Stimulated activated CD4-positive, alpha-beta T cell treated with anti-CD3 and anti-CD28 coated beads, Interleukin-2, amount 100 ng/mL, for 24 hours (primary cell): ENCODE results near the gene PSMC3IP.

ENCODE experiments used
- DNase-seq, 2 donors: peaks; one replicate each; pipeline ENCODE4 v3.0.0-alpha.2; 2020

The PSMC3IP gene

DNA sequence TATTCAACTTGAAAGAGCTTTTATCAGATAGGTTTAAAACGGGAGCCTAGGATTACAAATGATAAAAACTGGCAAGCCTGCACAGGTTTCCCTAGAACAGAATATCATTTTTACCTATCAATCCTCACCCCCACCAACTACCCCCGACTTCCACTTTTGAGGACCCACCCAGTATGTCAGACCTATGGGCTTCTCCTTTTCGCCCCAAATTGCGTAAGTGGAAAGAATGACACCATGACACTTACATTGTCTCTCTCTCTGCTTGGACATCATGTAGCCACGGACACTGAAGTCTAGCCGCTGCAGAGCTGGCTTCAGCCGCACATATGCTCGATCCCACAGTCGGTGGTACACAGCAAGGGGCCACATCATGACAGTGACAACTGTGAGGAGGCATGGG, 7.4 kb upstream of the PSMC3IP start:
- no peak for DNase-seq

DNA sequence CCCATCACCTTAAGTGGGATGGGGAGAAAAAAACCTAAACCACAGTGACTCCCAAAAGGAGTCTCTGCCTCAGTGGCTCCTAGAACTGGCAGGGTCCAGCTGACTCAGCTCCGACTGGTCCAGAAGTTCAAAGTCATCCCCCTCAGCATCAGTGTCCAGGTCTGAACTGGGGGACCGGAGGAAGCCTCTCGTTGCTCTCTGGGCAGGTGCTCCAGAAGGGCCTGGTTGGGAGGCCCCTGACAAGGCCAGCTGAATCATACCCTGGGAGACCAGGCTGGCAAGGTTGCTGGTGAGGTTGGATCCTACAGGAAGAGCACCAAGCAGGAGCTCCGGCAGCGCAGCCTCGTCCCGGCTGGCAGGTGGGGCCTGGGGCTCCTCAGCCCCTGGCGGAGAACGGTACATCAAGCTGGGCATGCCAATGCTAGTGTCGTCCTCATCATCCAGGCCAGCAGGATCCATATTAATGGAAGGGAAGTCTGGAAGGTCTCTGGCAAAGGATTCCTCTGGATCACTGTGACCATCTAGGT, 4.3 kb upstream of the PSMC3IP start:
- DNase-seq: no peak

DNA sequence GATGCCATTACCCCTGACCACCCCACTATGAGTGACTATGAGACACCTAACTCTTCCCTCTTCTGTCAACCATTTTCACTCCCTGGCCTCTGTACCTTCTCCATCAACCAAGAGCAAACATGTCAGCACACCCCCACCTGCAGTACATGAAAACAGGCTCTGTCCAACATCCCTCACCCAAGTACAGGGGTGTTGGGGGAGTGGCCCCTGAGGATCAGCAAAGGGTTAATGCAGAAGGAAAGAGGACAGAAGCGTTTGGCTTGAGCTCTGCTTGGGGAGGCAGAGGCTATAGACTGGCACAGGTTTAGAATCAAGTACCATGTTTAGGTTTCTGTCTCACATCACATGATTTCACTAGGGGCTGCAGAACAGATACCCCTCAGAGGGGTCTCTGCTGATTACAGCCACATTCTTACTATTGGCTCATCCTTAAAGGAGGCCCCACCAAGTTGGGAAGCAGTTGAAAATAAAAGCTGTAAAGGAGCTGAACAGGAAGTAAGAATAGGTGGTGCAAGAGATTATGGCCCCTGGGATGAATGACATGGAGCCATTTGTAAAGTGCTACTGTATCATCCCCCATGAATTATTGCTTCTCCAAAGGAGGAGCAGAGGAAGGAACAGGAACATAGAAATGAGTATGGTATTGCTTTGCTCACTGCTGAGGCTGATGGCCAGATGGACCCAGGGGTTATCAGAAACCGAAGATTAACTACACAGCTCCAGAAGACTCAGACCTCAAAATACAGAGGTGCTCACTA, 2.4 kb upstream of the PSMC3IP start:
- no peak for DNase-seq

- peak; percentile 82 to 83 for DNase-seq
Measured at GRCh38 chr17:42578282-42578869, 847 bp upstream of the PSMC3IP start.

DNA sequence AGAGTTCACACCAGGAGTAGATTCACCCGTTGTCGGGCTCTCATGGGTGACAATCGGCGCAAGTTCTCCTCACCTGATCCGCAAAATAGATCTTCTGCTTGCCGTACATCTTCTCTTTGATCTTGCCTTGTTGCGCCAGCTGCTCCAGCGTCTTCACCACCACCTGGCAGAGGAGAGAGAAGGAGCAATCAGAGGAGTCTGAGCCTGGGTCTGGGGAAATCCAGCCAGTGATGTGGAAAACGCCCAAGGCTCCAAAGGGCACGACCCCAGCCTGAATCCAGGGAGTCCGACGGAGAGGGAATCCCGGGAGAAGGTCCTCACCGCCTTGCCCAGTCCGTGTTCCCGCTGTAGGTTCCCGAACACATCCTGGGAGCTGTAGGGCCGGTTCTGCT, 393 bp downstream of the PSMC3IP start:
- DNase-seq: peak in 1 of 2 donors; percentile 21

DNA sequence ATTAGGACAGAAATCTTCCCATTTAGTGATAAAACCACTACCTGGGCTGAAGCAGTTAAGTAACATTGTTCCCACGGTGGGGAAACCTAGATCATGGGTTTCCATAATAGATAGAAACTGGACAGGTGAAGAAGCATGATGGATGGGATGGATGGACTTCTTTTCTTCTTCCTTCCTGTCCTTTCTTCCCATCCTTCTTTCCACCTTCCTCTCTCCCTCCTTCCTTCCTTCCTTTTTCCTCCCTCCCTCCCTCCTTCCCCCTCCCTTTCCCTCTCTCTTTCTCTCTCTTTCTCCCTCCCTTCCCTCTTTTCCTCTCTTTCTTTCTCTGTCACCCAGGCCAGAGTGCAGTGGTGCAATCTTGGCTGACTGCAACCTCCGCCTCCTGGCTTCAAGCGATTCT, 3.1 kb downstream of the PSMC3IP start:
- no peak for DNase-seq

DNA sequence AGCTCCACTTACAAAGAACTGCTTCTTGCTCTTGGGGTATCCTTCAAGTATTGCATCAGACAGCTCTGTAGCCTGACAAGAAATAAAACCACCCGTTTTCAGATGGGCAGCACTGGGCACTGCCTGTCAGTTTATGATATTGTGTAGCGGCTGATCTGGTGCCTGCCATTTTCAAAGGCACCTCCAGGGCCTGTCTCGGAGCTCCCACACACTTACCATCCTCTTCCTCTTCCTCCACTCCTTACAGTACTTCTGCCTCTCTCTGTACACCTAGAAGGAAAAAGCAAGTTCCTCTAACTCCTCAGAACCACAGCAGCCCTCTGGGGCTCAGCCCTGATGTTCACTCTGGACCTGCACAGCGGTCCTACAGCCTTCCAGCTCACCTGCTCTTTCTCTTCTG, 4.4 kb downstream of the PSMC3IP start:
- no peak for DNase-seq

DNA sequence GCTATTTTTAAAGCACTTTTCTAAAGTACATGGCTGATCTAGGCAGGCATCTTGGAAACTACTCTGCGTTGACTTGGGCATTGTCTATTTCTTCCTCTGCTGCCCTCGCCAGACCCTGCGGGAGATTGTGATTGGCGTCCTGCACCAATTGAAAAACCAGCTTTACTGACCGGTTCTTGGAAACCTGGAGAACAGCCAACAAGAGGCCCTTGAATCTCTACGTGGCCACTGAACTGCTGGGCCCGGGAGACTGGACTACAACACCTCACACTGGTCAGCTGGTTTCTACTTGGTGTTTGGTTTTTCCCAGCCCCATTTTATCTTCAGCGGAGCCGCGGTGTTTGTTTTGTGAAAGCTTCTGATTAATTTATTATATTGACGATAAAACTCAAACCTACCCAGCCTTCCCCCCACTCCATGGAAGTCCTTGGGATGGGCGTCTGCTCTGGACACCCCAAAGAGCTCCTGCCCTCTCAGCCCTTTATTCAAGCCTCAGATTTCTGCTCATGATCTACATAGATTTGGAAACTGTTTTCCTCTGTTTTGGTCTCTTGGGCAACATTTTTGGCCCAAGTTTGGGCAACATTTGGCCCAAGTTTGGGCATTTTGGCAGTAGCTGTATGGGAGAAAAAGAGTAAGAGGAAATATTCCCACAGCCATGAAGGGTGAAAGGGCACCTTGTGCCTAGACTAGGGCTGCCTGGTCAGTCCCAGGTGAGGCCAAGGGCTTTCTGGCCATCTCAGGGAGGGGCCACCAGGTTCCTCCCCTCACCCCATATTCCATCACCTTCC, 5.9 kb downstream of the PSMC3IP start:
- no peak for DNase-seq

GRCh38 chr17:42568341-42569111, 9.0 kb downstream of the PSMC3IP start:
- no peak for DNase-seq

DNA sequence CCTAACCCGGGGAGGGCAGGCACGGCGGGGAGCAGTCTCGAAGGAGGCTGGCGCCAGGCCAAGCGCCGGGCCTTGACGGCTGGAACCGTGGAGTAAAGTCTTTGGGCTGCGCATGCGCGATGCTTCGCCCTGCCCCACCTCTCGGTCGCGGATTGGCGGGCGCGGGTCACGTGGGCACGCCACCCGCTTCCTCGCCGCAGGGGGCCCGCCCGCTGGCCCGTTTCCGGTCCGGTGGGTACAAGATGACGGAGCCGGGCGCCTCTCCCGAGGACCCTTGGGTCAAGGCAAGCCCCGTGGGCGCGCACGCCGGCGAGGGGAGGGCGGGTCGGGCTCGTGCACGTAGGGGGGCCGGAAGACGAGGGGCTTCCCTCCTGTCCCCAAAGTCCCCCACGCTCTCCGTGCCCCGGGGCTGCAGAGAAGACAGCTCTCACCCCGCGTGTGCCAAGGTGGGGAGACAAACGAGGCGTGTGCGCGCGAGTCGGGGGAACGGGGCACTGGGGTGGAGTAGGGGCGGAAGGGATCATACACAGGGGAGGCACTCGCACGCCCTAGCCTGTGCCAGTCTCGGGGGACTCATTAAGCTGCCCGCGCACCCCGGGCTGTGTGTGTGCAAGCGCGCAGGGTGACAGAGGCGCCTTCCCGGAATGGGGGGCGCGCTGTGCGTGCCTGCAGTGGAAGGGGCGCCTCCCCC, 10.5 kb downstream of the PSMC3IP start, which contains the start of gene MLX:
Gene MLX (plus strand): TSS at position 218 of the 691 bp plus-strand sequence. CDS start 25 bp downstream, at position 243.
- peak; percentile 92 to 94 for DNase-seq

DNA sequence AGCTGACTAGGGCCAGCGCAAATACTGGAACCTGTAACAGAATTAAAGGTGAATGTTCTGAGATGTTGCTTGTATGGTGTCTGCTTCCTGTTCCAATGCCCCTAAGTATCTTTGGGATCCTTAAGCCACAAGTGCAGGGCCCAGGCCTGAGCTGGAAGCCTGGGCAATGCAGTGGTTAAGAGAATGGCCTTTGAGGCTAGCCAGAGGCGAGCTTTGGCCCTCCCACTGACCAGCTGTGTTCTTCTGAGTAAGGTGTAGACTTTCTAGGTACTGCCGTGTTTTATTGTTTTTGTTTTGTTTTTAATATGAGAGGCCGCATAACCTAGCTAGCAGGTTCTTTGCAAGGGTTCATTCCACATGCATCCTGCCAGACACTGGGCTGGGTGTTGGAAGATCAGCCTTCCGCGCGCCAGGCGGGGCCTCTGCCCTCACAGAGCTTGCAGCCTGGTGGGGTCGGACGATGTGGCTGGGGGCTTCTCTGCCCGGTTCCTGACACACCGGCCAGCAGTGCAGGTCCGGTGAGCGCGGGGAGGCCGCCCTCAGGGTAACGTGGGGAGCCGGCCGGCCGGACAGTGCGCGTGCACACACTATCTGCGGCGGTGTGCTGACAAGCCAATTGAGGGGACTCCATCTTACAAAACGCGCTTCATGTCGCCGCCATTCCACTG, 11.2 kb downstream of the PSMC3IP start:
- DNase-seq: peak in 1 of 2 donors; percentile 13

GRCh38 chr17:42565523-42566214, 11.9 kb downstream of the PSMC3IP start:
- DNase-seq: no peak

GRCh38 chr17:42564815-42565522, 12.6 kb downstream of the PSMC3IP start:
- DNase-seq: no peak

GRCh38 chr17:42563950-42564349, 13.6 kb downstream of the PSMC3IP start:
- no peak for DNase-seq

GRCh38 chr17:42563543-42563942, 14.0 kb downstream of the PSMC3IP start:
- DNase-seq: no peak

DNA sequence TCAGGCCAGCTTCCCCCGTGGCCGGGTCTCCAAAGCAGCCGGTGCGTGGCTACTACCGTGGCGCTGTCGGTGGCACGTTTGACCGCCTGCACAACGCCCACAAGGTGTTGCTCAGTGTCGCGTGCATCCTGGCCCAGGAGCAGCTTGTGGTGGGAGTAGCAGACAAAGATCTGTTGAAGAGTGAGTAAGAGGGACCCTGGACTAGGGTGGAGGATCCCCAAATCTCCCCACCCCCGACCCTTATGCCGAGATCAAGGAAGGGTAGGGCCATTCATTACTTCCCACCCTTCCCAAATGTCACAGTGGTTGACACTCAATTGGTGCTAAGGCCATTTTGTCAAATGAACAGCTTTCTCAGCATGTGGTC, 14.4 kb downstream of the PSMC3IP start:
- DNase-seq: no peak

GRCh38 chr17:42562388-42563142, 15.0 kb downstream of the PSMC3IP start:
- DNase-seq: no peak

DNA sequence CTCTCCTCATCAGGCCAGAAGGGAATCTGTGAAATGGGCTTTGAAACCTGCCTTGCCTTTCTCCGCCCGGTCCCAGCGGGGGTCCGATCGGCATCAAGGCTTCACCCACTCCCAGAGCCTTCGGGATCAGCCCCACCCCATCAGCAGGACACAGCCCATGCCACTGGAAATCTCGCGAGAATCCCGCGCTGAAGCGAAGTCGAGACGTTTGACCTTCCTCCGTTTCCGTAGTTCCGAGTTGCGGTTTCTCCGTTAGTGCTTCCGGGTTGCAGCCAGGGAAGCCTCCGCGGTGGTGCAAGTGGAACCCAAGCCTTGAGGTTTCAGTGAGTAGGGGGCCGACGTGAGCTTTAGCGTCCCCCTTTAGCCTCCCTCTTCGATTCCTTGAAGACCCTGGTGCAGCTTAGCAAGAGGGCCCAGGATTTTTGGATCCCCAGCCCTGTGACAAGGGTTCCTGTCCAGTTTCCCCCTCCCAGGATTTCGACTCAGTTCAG, 15.6 kb downstream of the PSMC3IP start, which contains the start of gene COASY:
Gene COASY (plus strand): TSS at position 252 of the 491 bp plus-strand sequence. CDS start 475 bp downstream, outside the sequence.
- DNase-seq: peak; percentile 93 to 95

DNA sequence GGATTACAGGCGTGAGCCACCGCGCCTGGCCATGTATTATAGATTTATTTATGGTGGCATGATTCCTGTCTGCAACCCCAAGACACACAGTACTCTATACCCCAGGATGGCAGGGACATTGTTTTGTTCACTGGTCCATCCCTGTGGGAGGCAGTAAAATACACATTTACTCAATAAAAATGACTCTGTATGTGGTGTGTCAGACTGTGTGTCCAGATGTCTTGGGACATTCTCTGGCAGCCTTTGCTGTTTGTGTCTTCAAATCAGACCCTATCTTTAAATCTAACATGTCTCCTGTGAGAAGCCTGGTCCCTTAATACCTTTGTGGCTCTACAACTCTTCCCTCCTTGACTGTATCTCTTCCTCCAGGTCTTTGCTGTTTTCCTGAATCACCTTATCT, 17.3 kb downstream of the PSMC3IP start:
- no peak for DNase-seq
